HG02610 (cell line): Measurements from ENCODE around the gene KATNB1.

Source experiments
- ATAC-seq: cut with Tn5 transposase; IDR thresholded peaks from one replicate; pipeline ENCODE4 v1.9.1; 2021; ENCODE audit warnings: mild to moderate bottlenecking, moderate library complexity; ENCODE audit not compliant: unreplicated experiment

KATNB1 gene, protein sequence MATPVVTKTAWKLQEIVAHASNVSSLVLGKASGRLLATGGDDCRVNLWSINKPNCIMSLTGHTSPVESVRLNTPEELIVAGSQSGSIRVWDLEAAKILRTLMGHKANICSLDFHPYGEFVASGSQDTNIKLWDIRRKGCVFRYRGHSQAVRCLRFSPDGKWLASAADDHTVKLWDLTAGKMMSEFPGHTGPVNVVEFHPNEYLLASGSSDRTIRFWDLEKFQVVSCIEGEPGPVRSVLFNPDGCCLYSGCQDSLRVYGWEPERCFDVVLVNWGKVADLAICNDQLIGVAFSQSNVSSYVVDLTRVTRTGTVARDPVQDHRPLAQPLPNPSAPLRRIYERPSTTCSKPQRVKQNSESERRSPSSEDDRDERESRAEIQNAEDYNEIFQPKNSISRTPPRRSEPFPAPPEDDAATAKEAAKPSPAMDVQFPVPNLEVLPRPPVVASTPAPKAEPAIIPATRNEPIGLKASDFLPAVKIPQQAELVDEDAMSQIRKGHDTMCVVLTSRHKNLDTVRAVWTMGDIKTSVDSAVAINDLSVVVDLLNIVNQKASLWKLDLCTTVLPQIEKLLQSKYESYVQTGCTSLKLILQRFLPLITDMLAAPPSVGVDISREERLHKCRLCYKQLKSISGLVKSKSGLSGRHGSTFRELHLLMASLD

DNA sequence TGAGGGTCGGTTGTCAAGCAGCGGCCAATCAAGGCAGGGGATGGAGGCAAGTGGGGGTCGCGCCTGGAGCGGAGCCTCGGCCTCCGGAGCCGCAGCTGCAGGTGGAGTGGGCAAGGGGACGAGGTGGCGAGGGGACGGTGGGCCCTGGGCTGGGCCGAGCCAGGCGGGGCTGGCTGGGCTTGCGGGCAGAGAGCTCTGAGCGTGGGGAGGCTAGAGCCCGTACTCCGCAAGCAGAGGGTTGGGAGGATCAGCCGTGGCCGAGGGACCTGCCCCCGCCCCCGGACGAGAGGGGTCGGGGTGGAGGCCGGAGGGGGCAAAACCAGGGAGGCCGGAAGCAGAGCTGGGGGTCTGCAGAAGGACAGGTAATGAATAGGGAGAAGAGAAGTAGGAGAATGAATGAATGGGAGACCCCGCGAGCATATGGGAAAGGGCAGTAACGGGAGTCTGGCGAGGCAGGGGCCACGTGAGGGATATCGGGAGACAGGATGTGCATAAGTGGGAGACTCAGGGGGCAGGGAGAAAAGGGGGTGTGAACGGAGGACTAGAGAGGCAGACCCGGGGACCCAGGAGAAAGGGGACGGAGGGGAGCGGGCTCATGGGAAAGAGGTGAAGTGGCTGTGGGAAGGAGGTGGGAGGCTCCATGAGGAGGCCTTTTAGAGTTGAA lies at the start of gene KATNB1:
KATNB1 (plus strand) TSS at position 16 of the 664 bp plus-strand sequence. CDS start 1,474 bp downstream, outside the sequence.
- ATAC-seq: no peak

DNA sequence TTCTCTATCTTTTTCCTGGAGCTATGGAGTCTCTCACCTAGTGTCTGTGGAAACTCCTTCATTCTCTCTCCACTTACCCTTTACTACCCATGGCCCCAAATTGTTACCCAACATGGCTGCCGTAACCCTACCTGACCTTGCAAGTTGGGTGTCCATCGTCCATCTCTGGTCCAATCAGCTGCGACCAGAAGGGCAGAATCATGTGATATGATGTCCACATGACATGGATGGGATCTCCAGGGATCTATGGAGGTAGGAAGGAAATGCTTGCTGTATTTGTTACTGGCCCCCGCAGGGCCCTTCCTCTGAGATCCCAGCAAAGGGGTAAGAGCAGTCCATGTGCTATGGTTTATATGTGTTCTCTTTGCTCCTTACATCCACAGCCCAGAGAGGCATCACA lies 49.0 kb upstream of the KATNB1 start:
- no peak for ATAC-seq

DNA sequence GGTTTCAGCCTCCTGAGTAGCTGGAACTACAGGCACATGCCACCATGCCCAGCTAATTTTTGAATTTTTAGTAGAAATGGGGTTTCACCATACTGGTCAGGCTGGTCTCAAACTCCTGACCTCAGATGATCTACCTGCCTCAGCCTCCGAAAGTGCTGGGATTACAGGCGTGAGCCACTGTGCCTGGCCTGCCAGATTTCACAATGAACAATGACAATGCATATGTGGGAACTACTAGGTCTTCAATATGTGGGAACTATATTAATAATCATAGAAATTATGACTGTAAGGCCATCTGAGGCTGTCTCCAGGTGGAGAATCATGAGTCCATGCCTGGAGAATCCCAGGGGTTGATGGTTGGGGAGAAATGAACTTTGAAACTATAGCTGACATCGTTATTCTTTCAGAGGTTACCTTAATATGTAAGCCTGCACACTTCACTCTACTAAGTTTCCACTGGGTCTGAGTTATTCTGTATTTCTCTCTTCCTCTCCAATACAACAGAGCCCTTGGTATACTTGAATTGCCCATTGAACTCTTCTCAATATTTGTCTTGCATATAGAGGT lies 48.1 kb upstream of the KATNB1 start:
- ATAC-seq: no peak

DNA sequence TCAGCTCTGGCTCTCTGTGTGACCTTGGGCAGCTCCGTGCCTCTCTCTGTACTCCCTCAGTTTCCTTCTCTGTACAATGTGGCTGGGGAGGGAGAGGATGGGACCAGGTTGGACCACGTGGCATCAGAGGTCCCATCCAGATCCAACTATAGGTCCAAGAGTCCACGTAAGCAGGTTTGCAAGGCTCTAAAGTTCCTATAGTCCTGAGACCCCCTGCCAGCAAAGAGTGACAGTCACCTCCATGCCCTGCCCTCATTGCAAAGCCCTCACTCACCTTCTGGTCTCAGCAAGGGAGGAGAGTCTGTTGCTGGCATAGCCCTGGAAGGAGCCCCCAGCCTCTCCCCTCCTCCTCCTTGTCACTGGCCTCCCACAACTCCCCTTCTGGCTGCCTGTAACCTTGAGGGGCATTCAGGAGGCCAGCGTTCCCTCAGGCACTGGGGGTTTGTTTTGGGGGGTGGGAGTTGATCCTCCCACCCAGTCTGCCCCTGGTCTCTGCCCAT lies 47.0 kb upstream of the KATNB1 start:
- no peak for ATAC-seq

DNA sequence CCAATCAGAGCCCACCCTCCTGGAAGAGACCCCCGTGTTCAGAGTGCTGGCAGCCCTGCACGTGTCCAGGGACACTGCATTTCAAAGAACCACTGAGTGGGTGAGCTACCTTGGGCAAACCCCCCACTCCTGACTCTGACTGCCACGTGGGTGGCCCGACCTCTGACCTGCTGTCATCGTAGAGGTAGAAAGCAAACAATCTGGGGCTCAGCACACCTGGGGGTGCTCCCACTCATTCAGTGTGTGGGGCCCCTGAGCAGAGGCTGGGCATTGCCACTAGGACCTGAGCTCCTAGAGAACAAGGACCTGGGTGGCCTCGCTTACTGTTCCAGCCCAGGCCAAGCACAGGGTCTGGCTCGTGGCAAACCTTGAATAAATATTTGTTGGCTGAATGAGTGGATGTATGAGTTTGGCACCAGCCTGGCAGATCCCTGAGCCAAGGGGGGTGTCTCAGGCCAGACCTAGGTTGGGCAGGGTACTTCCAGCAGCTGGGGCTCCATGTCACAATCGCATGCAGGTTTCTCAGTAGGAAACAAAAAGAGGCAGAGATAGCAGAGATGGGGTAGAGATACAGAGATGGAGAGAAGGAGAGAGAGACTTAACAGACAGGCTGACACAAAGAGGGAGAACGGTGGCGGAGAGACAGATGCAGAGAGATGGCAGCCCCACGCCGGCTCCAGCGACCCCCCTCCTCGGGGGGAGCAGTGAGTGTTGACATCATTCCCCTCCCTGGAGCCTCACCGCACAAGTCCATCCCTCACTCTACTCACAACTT lies 46.4 kb upstream of the KATNB1 start:
- no peak for ATAC-seq

DNA sequence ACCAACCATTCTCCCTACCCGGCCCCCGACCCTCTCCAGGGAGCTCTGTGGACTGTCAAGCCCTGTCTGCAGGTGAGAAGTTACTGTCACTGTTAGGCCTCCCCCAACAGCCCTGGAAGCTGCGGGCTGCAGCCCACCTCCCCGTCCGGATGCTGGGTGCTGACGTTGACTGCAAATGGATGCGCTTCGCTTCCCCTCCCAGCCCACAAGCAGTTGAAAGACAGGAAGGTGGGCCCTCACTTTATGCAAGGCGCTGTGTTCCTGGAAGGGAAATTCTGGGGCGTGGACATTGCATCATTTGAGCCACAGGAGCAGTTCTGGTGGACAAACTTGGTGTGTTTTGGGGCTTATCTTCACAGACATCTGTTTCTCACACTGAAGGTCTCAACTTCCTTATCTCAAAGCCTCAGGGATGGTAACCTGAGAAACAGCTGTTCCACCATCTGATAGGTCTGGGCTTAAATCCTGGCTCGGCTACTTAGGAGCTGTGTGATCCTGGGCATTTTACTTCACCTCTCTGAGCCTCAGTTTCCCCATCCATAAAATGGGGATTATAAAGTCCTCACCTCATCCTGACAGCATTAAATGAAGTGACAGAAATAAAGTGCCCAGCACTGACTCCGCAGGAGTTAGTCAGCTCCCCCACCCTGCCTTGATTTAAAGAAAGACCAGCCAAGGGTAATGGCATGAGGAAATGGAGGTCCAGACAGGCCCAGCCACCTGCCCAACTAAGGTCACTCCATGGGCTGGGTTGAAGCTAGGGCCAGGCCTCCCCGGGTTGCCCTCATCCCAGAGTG lies 45.6 kb upstream of the KATNB1 start:
- peak; percentile 68 for ATAC-seq

DNA sequence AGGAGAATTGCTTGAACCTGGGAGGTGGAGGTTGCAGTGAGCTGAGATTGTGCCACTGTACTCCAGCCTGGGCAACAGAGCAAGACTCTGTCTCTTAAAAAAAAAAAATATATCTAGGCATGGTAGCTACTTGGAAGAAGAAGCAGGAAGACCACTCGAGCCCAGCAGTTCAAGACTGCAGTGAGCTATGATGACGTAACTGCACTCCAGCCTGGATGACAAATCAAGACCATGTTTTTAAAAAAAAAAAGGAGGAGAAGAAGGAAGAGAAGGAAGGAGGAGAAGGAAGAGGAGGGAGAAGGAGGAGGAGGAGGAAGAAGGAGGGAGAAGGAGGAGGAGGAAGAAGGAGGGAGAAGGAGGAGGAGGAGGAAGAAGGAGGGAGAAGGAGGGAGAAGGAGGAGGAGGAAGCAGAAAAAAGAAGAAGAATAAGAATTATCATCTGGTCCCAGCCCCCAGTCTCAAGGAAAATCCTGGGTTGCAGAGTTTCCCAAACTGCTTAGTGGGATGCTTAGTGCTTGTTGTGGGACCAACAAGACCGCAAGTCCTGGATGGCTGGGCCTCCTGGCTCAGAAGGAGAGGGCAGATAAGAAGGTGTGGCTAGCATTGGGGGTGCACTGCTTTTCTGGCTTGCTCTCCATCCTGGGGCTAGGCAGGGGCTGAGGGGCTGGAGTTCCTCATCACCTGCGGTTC lies 44.6 kb upstream of the KATNB1 start:
- no peak for ATAC-seq

DNA sequence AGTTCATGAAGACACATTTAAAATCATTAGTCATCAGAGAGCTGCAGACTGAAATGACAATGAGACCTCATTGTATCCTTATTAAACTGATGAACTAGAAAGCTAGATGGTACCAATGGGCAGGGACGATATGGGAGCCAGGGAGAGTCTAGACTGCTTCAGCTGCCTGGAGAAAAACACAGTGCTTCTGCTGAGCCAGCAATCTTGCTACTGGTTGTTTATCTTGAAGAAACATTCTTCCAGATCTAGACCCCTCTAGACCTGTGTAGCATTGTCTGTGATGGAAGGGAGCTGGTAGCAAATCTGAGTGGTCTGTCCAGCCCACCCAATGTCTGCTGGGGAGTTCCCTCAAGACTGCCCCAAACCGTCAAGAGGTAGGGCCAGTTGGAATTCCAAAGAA lies 42.9 kb upstream of the KATNB1 start:
- ATAC-seq: no peak

DNA sequence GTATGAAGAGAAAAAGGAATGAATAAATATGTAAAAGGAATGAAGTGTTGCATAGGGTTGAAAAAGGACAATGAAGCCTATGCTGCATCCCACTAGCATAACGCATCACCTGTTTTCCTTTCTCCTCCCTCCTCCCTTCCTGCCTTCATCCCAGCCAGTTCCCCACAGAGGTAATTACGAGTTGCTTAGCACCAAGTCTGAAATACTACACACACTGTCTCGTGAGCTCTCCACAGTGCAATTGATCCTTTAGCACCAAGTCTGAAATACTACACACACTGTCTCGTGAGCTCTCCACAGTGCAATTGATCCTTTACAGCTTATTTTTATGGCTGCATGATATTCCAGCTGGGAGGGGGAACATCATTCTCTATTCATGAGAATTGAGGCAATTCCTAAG lies 42.0 kb upstream of the KATNB1 start:
- ATAC-seq: no peak

DNA sequence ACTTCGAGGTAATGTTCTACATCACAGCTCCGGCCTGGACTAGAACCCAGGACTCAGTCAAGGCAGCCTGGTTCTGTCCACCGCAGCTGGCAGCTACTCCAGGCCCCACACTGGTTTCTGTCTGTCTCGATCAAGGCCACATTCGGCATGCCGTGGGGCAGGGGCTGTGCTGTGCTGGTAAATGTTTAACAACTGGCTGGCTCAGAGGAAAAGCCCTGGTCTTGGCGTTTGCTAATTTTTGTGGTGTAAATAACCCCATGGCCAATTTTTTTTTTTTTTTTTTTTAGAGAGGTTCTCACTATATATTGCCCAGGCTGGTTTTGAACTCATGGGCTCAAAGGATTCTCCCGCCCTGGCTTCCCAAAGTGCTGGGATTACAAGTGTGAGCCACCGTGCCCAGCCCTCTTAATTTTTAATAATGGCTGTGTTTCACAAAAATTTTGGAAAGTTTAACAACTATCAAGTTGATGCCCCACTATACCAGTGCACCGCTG lies 41.3 kb upstream of the KATNB1 start:
- no peak for ATAC-seq

DNA sequence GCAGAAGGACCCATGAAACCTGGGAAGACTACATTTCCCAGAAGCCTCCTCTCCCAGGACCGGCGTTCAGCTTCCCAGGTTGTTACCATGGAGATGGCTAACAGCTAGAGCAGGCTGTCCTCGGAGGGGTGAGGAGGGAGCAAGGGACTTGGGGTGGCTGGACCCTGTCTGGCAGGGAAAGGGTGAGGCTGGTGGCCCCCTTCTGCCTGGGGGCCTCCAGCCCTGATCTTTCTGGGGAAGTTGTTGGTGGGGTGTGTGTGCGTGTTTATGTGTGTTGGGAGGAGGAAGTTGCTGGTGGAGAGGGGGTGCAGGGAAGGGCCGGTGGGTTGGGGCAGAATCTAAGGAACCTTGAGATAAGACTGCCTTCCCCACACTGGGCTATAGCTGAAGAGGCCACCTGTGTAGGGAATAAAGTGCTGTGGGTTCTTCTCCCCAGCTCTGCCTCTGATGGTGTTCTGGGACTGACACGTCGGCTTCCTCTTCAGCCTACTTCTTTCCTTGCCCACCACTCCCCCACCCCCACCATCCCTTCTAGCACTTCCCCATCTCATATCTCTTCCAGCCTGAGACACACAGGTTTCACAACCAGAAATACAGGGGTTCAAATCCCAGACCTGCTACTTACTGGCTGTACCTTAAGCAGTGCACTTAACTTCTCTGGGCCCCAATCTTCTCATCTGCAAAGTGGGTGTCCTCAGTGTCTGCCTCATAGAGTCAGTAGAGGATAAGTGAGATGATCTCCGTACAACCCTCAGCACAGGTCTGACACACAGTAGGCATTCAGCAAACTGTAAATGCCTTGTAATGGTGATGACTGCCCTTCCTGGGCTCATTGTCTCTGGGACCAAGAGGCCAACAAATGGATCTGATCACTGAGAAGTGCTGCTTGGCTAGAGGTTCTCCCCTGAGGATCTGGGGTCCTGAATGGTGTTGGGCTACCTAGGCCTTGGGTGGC lies 40.6 kb upstream of the KATNB1 start, which contains the start of gene DRC7:
DRC7 (plus strand) TSS at position 82 of the 955 bp plus-strand sequence. CDS start 3,144 bp downstream, outside the sequence.
- ATAC-seq: no peak

DNA sequence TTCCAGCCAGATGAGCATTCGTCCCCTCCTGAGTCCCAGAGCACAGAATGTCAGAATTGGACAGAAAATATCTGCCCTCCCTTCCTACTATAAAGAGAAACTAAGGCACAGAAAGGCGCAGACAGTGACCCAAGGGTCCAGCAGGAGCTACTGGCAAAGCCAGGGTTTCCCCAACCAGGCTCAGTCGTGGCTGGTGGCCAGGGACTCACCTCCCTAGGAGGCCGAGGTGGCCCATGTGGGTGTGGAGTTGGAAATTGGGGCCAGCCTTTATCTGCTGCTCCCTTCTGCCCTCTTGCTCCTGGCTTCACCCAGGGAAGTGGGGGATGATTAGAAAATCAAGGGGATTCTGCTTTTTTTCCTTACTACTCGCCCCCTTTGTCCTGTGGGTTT lies 39.9 kb upstream of the KATNB1 start:
- no peak for ATAC-seq

DNA sequence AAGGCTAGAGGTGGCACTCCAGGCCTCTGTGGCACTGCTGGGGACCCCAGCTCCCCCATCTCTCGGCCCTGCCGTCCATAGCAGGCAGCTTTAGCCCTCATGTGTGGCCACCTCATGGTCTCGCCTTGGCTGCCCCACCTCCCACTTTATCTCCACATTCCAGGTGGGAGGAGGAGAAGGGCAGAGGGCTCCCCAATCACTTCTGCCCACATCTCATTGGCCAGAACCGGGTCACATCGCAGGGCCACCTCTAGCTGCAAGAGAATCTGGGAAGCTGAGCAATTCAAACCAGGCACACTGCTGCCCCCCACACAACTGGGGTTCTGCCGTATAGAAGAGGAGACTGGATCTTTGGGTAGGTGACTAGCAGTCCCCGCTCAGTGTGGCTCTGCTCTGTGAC lies 39.3 kb upstream of the KATNB1 start:
- no peak for ATAC-seq

DNA sequence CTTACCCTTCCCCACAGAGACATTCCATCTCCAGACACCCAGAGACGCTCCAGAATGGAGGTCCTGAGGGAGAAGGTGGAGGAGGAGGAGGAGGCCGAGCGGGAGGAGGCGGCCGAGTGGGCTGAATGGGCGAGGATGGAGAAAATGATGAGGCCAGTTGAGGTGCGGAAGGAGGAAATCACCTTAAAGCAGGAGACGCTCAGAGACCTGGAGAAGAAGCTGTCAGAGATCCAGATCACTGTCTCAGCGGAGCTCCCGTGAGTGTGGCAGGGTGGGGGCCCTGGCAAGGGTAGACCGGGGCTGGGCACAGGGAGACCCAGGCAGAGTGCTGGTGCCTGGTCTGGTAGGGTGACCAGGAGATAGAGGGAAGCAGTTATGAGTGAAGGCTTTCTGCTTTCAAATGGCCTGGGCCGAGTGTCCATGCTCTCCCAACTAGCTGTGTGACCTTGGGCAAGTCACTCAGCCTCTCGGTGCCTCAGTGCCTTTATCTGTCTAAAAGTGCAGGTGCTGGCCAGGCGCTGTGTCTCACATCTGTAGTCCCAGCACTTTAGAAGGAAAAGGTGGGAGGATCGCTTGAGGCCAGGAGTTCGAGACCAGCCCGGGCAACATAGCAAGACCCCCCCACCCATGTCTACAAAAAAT lies 37.6 kb upstream of the KATNB1 start:
- no peak for ATAC-seq

DNA sequence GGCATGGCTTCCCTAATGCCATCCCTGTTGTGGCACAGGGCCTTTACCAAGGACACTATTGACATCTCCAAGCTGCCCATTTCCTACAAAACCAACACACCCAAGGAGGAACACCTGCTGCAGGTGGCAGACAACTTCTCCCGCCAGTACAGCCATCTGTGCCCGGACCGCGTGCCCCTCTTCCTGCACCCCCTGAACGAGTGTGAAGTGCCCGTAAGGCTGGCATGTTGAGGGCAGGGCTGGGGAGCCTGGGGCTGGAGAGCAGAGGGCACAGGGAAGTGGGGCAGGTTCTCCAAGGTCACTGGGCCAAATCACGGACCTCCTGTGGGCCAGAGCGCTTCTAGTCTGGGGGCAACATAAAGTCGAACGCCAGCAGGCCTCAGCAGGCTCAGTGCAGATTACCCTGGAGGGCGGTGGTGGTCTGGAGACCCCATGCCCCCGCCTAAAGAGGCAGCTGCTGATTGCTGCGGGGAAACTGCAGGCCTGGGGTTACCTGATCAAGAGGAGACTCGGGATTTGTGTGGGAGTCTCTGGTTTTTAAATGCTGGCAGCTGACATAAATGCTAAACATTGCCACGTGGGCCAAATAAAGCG lies 36.7 kb upstream of the KATNB1 start:
- ATAC-seq: no peak

DNA sequence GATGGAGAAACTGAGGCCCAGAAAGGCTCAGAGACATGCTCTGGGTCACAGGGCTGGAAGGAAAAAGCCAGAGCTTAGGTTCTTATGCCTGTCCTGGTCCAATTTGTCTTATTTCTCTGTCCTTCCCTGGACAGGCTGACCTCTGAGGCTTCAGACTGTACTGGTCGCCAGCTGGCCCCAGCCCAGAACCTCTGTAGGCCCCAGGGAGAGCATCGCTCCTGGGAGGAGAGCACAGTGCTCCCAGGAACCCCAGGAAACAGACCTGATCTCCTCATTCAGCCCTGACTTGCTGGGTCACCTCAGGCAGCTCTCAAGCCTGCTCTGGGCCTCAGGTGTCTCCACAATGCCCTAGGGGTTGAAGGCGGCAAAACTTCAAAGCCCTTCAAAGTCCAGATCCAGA lies 36.1 kb upstream of the KATNB1 start:
- ATAC-seq: no peak

DNA sequence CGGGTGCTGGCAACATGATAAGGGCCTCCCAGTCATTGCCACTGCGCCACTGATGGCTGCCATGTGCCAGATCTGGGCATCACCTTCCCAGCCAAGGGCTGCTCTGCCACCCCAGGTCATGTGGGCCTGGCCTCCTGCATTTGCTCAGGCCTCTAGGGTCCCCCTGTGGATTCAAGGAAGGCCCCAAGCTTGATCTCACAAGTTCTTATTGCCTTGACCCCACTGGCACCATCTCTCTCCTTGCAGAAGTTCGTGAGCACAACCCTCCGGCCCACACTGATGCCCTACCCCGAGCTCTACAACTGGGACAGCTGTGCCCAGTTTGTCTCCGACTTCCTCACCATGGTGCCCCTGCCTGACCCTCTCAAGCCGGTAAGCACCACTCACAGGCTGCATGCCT lies 35.7 kb upstream of the KATNB1 start:
- no peak for ATAC-seq
